OCI-LY1 (cell line): ENCODE measurements around the gene MUCL1.

ENCODE experiments used
- H2AFZ ChIP-seq: fragments of 200-600 bp; sonication (generic), shearing (Covaris generic); 2 replicates; pipeline ENCODE4 v1.6.0; 2014; ENCODE audit warnings: antibody characterized with exemption, mild to moderate bottlenecking, low read length
- H3F3A ChIP-seq: fragments of 200-600 bp; sonication (generic), shearing (Covaris generic); 2 replicates; pipeline ENCODE4 v1.6.0; 2014; ENCODE audit warnings: mild to moderate bottlenecking, antibody characterized with exemption, low read length, moderate library complexity; ENCODE audit not compliant: insufficient read depth
- H3K27ac ChIP-seq: fragments of 200-600 bp; sonication (generic); 2 replicates; pipeline ENCODE4 v1.5.1; 2014; ENCODE audit warnings: low read length, mixed run types, mild to moderate bottlenecking, low read depth; ENCODE audit not compliant: poor library complexity, severe bottlenecking
- H3K27me3 ChIP-seq: fragments of 200-600 bp; sonication (generic); 2 replicates; pipeline ENCODE4 v1.6.0; 2014; ENCODE audit warnings: antibody characterized with exemption, mild to moderate bottlenecking, low read length, moderate library complexity; ENCODE audit not compliant: insufficient read depth
- H3K36me3 ChIP-seq: fragments of 200-600 bp; sonication (generic); 2 replicates; pipeline ENCODE4 v1.6.1; 2014; ENCODE audit warnings: mild to moderate bottlenecking, antibody characterized with exemption, low read length, moderate library complexity, mixed read lengths; ENCODE audit not compliant: insufficient read depth
- H3K4me1 ChIP-seq: fragments of 200-600 bp; sonication (generic); 2 replicates; pipeline ENCODE4 v1.5.1; 2014; ENCODE audit warnings: mild to moderate bottlenecking, low read length, moderate library complexity; ENCODE audit not compliant: insufficient read depth, severe bottlenecking
- H3K4me2 ChIP-seq: fragments of 200-600 bp; sonication (generic), shearing (Covaris generic); 2 replicates; pipeline ENCODE4 v1.6.1; 2014; ENCODE audit warnings: low read length
- H3K4me3 ChIP-seq: fragments of 200-600 bp; sonication (generic); 2 replicates; pipeline ENCODE4 v1.5.1; 2014; ENCODE audit warnings: low read length, low read depth, mild to moderate bottlenecking, mixed read lengths; ENCODE audit not compliant: poor library complexity, severe bottlenecking
- H3K79me2 ChIP-seq: fragments of 200-600 bp; shearing (Covaris generic); 2 replicates; pipeline ENCODE4 v1.6.1; 2016; ENCODE audit warnings: mixed run types, low read length, mixed read lengths; ENCODE audit not compliant: insufficient read depth
- H3K9ac ChIP-seq: fragments of 200-600 bp; sonication (generic), shearing (Covaris generic); 2 replicates; pipeline ENCODE4 v1.6.1; 2014; ENCODE audit warnings: mild to moderate bottlenecking, low read length, mixed read lengths
- H3K9me2 ChIP-seq: fragments of 200-600 bp; sonication (generic), shearing (Covaris generic); 2 replicates; pipeline ENCODE4 v1.6.1; 2014; ENCODE audit warnings: low read depth, mild to moderate bottlenecking, low read length, mixed read lengths
- H3K9me3 ChIP-seq: fragments of 200-600 bp; shearing (Covaris generic); 2 replicates; pipeline ENCODE4 v1.6.1; 2014; ENCODE audit warnings: low read length, mixed read lengths
- H4K20me1 ChIP-seq: fragments of 200-600 bp; sonication (generic), shearing (Covaris generic); 2 replicates; pipeline ENCODE4 v1.6.0; 2016; ENCODE audit warnings: mild to moderate bottlenecking, low read length; ENCODE audit not compliant: insufficient read depth
- CTCF ChIP-seq: fragments of 200-600 bp; sonication (generic), shearing (Covaris generic); IDR thresholded peaks from 2 replicates; pipeline ENCODE4 v1.5.1; 2017; ENCODE audit warnings: mild to moderate bottlenecking, antibody characterized with exemption, low read length, moderate library complexity, mixed read lengths
- EZH2 ChIP-seq: fragments of 200-600 bp; sonication (generic), shearing (Covaris generic); IDR thresholded peaks from 2 replicates; pipeline ENCODE4 v1.8.0; 2017; ENCODE audit warnings: borderline replicate concordance, mixed run types, mild to moderate bottlenecking, antibody characterized with exemption, low read length, moderate library complexity, mixed read lengths

MUCL1 gene

GRCh38 chr12:54861927-54862326, 7.6 kb downstream of the MUCL1 start:
- Histone ChIP-seq H3K79me2 (no peaks in the 10 kb centered on the region), H3K9me2 (no peaks in the 10 kb centered on the region), H4K20me1 (no peaks in the 10 kb centered on the region), H3K9ac (no peak overlapping the region), H3K36me3 (no peaks in the 10 kb centered on the region), H3K4me2 (no peak overlapping the region), H3K27me3 (no peaks in the 10 kb centered on the region), H3K27ac (no peak overlapping the region), H2AFZ (no peak overlapping the region), H3K4me1 (no peaks in the 10 kb centered on the region), H3K4me3 (no peak overlapping the region), H3F3A (no peaks in the 10 kb centered on the region), H3K9me3 (no peaks in the 10 kb centered on the region)
- TF ChIP-seq EZH2 = no peak
- TF ChIP-seq CTCF = no peak

DNA sequence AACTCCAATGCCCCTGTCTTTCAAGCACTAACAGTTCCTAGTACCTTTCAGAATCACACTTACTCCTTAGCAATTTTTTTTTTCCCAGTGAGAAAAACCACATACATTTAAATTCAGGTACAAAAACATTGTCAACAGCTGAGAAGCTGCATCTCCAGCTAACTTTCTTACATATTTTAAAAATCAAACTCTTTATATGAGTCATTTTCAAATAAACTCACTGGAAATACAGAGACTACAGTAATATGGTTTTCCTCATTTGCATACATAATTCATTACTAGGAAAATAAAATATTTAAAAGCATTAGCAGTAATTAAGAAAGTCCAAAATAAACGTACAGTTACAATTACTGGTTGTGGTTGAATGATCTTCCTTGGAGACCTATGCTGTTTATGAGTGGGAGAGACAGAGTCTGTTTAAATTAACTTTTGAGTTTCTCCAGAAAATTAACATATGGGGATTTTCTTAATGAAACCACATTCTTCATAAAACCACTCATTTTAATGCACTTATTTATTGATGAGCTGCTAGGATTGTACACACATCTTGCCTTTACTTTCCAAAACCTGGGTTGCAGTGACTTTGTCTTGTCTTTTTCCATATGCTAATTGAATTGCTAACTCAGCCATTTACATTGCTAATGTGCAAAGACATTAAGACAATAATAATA, 9.8 kb downstream of the MUCL1 start:
- no peak for TF ChIP-seq EZH2
- TF ChIP-seq CTCF = no peak
- no peaks in the 10 kb centered on the region for H4K20me1 ChIP-seq
- no peaks in the 10 kb centered on the region for H3K79me2 ChIP-seq
- no peak overlapping the region for H3K4me2 ChIP-seq
- no peaks in the 10 kb centered on the region for H3K27me3 ChIP-seq
- no peak overlapping the region for H2AFZ ChIP-seq
- H3K4me3 ChIP-seq = no peak overlapping the region
- no peak overlapping the region for H3K27ac ChIP-seq
- no peaks in the 10 kb centered on the region for H3K9me2 ChIP-seq
- no peaks in the 10 kb centered on the region for H3K4me1 ChIP-seq
- H3K36me3 ChIP-seq = no peaks in the 10 kb centered on the region
- no peaks in the 10 kb centered on the region for H3F3A ChIP-seq
- H3K9me3 ChIP-seq = no peaks in the 10 kb centered on the region
- H3K9ac ChIP-seq = no peak overlapping the region

DNA sequence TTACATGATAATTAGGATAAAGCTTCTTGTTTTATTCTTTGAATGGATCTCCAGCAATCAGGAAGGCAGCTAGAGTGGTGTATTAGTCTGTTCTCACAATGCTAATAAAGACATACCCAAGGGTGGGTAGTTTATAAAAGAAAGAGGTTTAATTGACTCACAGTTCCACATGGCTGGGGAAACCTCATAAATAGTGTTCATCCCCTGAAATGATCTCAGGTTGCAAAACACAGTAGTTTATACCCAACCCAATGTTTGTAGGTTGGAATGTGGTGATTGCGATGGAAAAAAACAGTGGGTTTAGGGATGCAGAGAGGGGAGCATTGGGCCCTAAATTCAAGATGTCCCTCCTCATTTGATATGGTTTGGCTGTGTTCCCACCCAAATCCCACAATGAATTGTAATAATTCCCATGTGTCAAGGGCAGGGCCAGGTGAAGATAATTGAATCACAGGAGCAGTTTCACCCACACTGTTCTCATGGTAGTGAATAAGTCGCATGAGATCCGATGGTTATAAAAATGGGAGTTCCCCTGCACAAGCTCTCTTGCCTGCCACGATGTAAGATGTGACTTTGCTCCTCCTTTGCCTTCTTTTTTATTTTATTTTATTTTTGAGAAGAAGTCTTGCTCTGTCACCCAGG, 11.5 kb downstream of the MUCL1 start:
- Histone ChIP-seq H3K79me2 (no peaks in the 10 kb centered on the region), H3F3A (no peaks in the 10 kb centered on the region), H3K9ac (no peak overlapping the region), H4K20me1 (no peaks in the 10 kb centered on the region), H3K4me2 (no peak overlapping the region), H3K4me1 (no peaks in the 10 kb centered on the region), H2AFZ (no peak overlapping the region), H3K36me3 (no peaks in the 10 kb centered on the region), H3K9me3 (no peaks in the 10 kb centered on the region), H3K27me3 (no peaks in the 10 kb centered on the region), H3K4me3 (no peak overlapping the region), H3K9me2 (no peaks in the 10 kb centered on the region), H3K27ac (no peak overlapping the region)
- TF ChIP-seq EZH2 = no peak
- no peak for TF ChIP-seq CTCF
